GM23248 (cell line): Measurements from ENCODE around the gene RET. TPM values are rescaled to one million over a fixed set of nuclear protein-coding genes. Genes with fewer than 3 reads are reported as not detected.

ENCODE experiments used
- DNase-seq: peaks from one replicate; pipeline ENCODE4 v3.0.0-alpha.2; 2015
- H2AFZ ChIP-seq: fragments of 200-600 bp; sonication (generic); 2 replicates; pipeline ENCODE4 v1.6.1; 2016; ENCODE audit warnings: antibody characterized with exemption
- H3F3A ChIP-seq: fragments of 200-600 bp; sonication (generic); 2 replicates; pipeline ENCODE4 v1.6.1; 2016; ENCODE audit warnings: mild to moderate bottlenecking, antibody characterized with exemption, mixed run types; ENCODE audit not compliant: insufficient read depth
- H3K27ac ChIP-seq: fragments of 200-600 bp; sonication (generic); 2 replicates; pipeline ENCODE4 v1.5.1; 2016; ENCODE audit warnings: mild to moderate bottlenecking
- H3K27me3 ChIP-seq: fragments of 200-600 bp; sonication (generic); replicated peaks from 2 replicates; pipeline ENCODE4 v1.6.1; 2016; ENCODE audit warnings: mild to moderate bottlenecking; ENCODE audit not compliant: insufficient read depth
- H3K36me3 ChIP-seq: fragments of 200-600 bp; sonication (generic); 2 replicates; pipeline ENCODE4 v1.6.1; 2016; ENCODE audit warnings: low read depth, mild to moderate bottlenecking
- H3K4me1 ChIP-seq: fragments of 200-600 bp; sonication (generic); 2 replicates; pipeline ENCODE4 v1.6.1; 2016; ENCODE audit warnings: mild to moderate bottlenecking; ENCODE audit not compliant: insufficient read depth
- H3K4me2 ChIP-seq: fragments of 200-600 bp; sonication (generic); one replicate; pipeline ENCODE4 v1.6.1; 2016; ENCODE audit warnings: mild to moderate bottlenecking; ENCODE audit not compliant: unreplicated experiment
- H3K4me3 ChIP-seq: fragments of 200-600 bp; sonication (generic); 2 replicates; pipeline ENCODE4 v1.5.1; 2016; ENCODE audit warnings: mild to moderate bottlenecking
- H3K79me2 ChIP-seq: fragments of 200-600 bp; sonication (generic); 2 replicates; pipeline ENCODE4 v1.6.1; 2016; ENCODE audit warnings: mild to moderate bottlenecking; ENCODE audit not compliant: insufficient read depth
- H3K9ac ChIP-seq: fragments of 200-600 bp; sonication (generic); 2 replicates; pipeline ENCODE4 v1.6.1; 2016; ENCODE audit warnings: mild to moderate bottlenecking
- H3K9me2 ChIP-seq: fragments of 200-600 bp; sonication (generic); 2 replicates; pipeline ENCODE4 v1.6.1; 2016; ENCODE audit warnings: mixed run types, mild to moderate bottlenecking, moderate library complexity; ENCODE audit not compliant: insufficient read depth
- H3K9me3 ChIP-seq: fragments of 200-600 bp; sonication (generic); one replicate; pipeline ENCODE4 v1.6.1; 2017; ENCODE audit warnings: low read depth
- H4K20me1 ChIP-seq: fragments of 200-600 bp; sonication (generic); 2 replicates; pipeline ENCODE4 v1.6.0; 2016; ENCODE audit not compliant: insufficient read depth
- EZH2 ChIP-seq: fragments of 200-600 bp; sonication (generic); IDR thresholded peaks from 2 replicates; pipeline ENCODE4 v1.6.1; 2018; ENCODE audit warnings: antibody characterized with exemption, mild to moderate bottlenecking; ENCODE audit not compliant: insufficient read depth, poor library complexity, severe bottlenecking
- EZH2phosphoT487 ChIP-seq: fragments of 200-600 bp; sonication (generic); IDR thresholded peaks from 2 replicates; pipeline ENCODE4 v1.6.1; 2018; ENCODE audit warnings: antibody characterized with exemption, moderate library complexity, mild to moderate bottlenecking, low read depth; ENCODE audit not compliant: insufficient read depth
- WGBS, 2 experiments: methylation state at CpG; one replicate each; pipeline ENCODE4 v1.1.6; 2015 to 2017; ENCODE audit warnings: low lambda C conversion rate in 2 of 2, low coverage in 1 of 2; ENCODE audit errors: missing lambda C conversion rate in 2 of 2; 5-methylcytosine and 5-hydroxymethylcytosine counted together
- in situ Hi-C: fragments of 300-500 bp; cut with MboI; formaldehyde crosslinking; loops from 2 replicates; pipeline ENCODE4 v1.15.0; 2020
- polyA plus RNA-seq: library from polyadenylated mRNA; unstranded; fragments of >200 nt; fragmentation: Nextera tagmentation; extraction: Ambion mirVana; gene quantifications from 2 replicates; pipeline ENCODE4 v1.2.1, GENCODE V29; 2016
- total RNA-seq: library from RNA; depleted of rRNA; stranded (reverse); fragments of >200 nt; shearing (Covaris generic); gene quantifications from 2 replicates; pipeline ENCODE4 v1.2.3, GENCODE V29; 2014

Gene RET
- total and polyA plus RNA-seq, 2 experiments from 2014 or later = not detected

DNA sequence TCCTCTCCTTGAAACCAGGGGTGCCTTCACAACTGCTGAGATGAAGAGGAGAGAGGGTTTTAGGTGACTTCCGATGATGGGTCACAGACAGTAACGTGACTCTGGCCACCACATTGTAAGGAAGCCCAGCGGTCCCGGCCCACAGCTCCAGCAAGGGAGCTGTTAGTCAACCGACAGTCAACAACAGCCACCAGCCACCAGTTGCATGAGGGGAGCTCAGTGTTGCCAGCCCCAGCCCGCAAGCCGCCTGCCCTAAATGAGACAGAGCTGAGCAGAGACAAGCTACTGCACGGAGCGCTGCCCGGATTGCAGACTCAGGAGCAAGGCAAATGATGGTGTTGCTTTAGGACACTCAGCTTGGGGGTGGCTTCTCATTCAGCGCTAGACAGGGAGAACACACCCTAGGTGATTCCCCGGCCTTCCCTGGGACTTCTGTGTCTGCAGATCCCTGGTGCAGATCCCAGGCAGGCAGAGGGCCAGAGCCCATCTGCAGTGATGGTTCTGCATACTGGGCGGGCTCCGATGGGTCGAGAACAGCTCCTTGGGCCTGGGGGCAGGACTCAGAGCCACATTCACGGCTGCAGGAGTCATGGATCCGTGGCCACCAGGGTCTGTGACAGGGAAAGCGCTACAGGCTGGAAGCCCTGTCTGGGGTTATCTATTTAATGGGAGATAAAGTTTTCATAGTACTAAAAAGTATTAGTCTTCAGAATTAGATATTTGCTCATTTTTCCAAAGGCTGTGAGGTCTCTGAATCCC, 14.3 kb upstream of the RET start:
- Histone ChIP-seq H3K4me1 (no peaks in the 10 kb centered on the region), H4K20me1 (no peaks in the 10 kb centered on the region), H3F3A (no peaks in the 10 kb centered on the region), H3K9me2 (no peaks in the 10 kb centered on the region), H3K36me3 (no peaks in the 10 kb centered on the region), H2AFZ (no peak overlapping the region), H3K9me3 (no peaks in the 10 kb centered on the region), H3K4me2 (no peak overlapping the region), H3K79me2 (no peaks in the 10 kb centered on the region), H3K4me3 (no peak overlapping the region), H3K27ac (no peak overlapping the region), H3K9ac (no peak overlapping the region), H3K27me3 (0 out of 2 replicates have a peak, but pooled peaks cover 4% of the 10 kb centered on the region)
- 66% methylated on average over 18 of the region's 18 CpGs for WGBS, 2 experiments
- no peak for DNase-seq
- in situ Hi-C loops = no loop called here
- TF ChIP-seq EZH2phosphoT487 = no peak
- TF ChIP-seq EZH2 = no peak

- WGBS, 2 experiments = 46 to 50% methylated on average over 8 to 11 of the region's 11 CpGs
These were observed 12.4 kb upstream of the RET start for GRCh38 chr10:43064331-43065075.

GRCh38 chr10:43065234-43065633, 11.6 kb upstream of the RET start:
- Histone ChIP-seq H3K36me3 (no peaks in the 10 kb centered on the region), H3K4me1 (no peaks in the 10 kb centered on the region), H3K9me2 (no peaks in the 10 kb centered on the region), H3K27ac (no peak overlapping the region), H3K79me2 (no peaks in the 10 kb centered on the region), H3F3A (no peaks in the 10 kb centered on the region), H3K9me3 (no peaks in the 10 kb centered on the region), H3K27me3 (0 out of 2 replicates have a peak, but pooled peaks cover 4% of the 10 kb centered on the region), H3K4me2 (no peak overlapping the region), H3K9ac (no peak overlapping the region), H2AFZ (no peak overlapping the region), H3K4me3 (no peak overlapping the region), H4K20me1 (no peaks in the 10 kb centered on the region)
- no peak for TF ChIP-seq EZH2
- 19 to 29% methylated on average over 1 of the region's 1 CpG for WGBS, 2 experiments
- DNase-seq = no peak
- in situ Hi-C loops = no loop called here

More at GRCh38 chr10:43064331-43065075, 12.4 kb upstream of the RET start:
- Histone ChIP-seq H3K9me2 (no peaks in the 10 kb centered on the region), H3K79me2 (no peaks in the 10 kb centered on the region), H3K4me3 (no peak overlapping the region), H2AFZ (no peak overlapping the region), H3K4me2 (no peak overlapping the region), H3K9me3 (no peaks in the 10 kb centered on the region), H3K27me3 (0 out of 2 replicates have a peak, but pooled peaks cover 4% of the 10 kb centered on the region), H4K20me1 (no peaks in the 10 kb centered on the region), H3K27ac (no peak overlapping the region), H3K9ac (no peak overlapping the region), H3K36me3 (no peaks in the 10 kb centered on the region), H3F3A (no peaks in the 10 kb centered on the region), H3K4me1 (no peaks in the 10 kb centered on the region)
- DNase-seq = no peak
- in situ Hi-C loops = no loop called here
- no peak for TF ChIP-seq EZH2
- no peak for TF ChIP-seq EZH2phosphoT487

DNA sequence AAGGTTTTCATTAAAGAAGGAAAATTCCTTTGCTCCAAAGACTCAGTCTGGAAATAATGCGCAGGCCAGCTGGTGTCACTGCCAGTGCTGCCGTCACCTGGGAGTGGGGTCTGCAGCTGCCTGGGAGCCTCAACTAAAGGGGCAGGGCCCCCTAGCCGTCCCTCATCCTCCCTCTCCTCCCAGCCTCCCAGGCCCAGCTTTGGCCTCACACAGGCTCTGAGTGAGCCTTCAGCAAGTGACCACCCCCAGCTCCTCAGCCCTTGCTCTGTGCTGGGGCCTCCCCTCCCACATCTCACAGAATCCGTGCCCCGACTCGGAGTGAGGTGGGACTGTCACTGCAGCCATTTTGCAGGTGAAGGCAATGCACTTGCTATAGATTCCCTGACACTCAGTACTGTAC, 11.1 kb upstream of the RET start:
- no peaks in the 10 kb centered on the region for H3K79me2 ChIP-seq
- 46 to 55% methylated on average over 6 of the region's 6 CpGs for WGBS, 2 experiments

More for the DNA sequence above, 11.1 kb upstream of the RET start:
- no peak overlapping the region for H2AFZ ChIP-seq
- in situ Hi-C loops = no loop called here
- no peaks in the 10 kb centered on the region for H3K4me1 ChIP-seq
- no peaks in the 10 kb centered on the region for H3K9me2 ChIP-seq
- H3K4me3 ChIP-seq = no peak overlapping the region
- H3K4me2 ChIP-seq = no peak overlapping the region
- no peak overlapping the region for H3K27ac ChIP-seq
- no peaks in the 10 kb centered on the region for H3K9me3 ChIP-seq
- no peaks in the 10 kb centered on the region for H4K20me1 ChIP-seq
- H3K36me3 ChIP-seq = no peaks in the 10 kb centered on the region
- TF ChIP-seq EZH2 (no peak), EZH2phosphoT487 (no peak)
- DNase-seq = no peak
- H3K27me3 ChIP-seq = 0 out of 2 replicates have a peak, but pooled peaks cover 4% of the 10 kb centered on the region
- no peak overlapping the region for H3K9ac ChIP-seq
- no peaks in the 10 kb centered on the region for H3F3A ChIP-seq
